ENCODE data around the gene ORM1. TPM values are rescaled to one million over a fixed set of nuclear protein-coding genes. Genes with fewer than 3 reads are reported as not detected.

The ORM1 gene
- total and polyA plus RNA-seq, 4 donors = 1,297 to 69,591 (median 37,095) TPM

- no peak for TF ChIP-seq ATF3 (IDR thresholded peaks at IDR 0.05)
- no peak for TF ChIP-seq TAF1 (conservative IDR thresholded peaks at IDR 0.05)
- TF ChIP-seq FOXA1 (IDR thresholded peaks at IDR 0.05) = no peak
- TF ChIP-seq NR2F2 (IDR thresholded peaks at IDR 0.05) = no peak
- no peak for TF ChIP-seq JUND (IDR thresholded peaks at IDR 0.05)
- no peak for TF ChIP-seq MAX (IDR thresholded peaks at IDR 0.05)
- TF ChIP-seq RAD21 (IDR thresholded peaks at IDR 0.05) = no peak
Measured at GRCh38 chr9:114282507-114282906, 40.4 kb upstream of the ORM1 start (continued).

- H3K9ac ChIP-seq (ENCODE audit: low read depth in 1 of 2, low read length in 2 of 2) = no peak overlapping the region
- TF ChIP-seq ZBTB33 (IDR thresholded peaks at IDR 0.05) (no peak), JUND (IDR thresholded peaks at IDR 0.05) (no peak), RXRA (IDR thresholded peaks at IDR 0.05) (no peak), FOXA2 (IDR thresholded peaks at IDR 0.05) (no peak), FOXA1 (IDR thresholded peaks at IDR 0.05) (no peak), HNF4A (conservative IDR thresholded peaks at IDR 0.05) (no peak), HNF4G (IDR thresholded peaks at IDR 0.05) (no peak)
- H3K36me3 ChIP-seq (ENCODE audit: control insufficient read depth in 4 of 4, insufficient read depth in 3 of 4, low read depth in 1 of 4, low read length in 3 of 4) = peaks cover 5 to 50% (median 21%) of the 10 kb centered on the region in 4 donors
- no peaks in the 10 kb centered on the region for H3K9me3 ChIP-seq (ENCODE audit: control insufficient read depth in 4 of 4, low read length in 3 of 4)
- WGBS = 76% methylated on average over 5 of the region's 5 CpGs
- peaks cover 0 to 4% (median 0%) of the 10 kb centered on the region in 4 donors for H3K4me1 ChIP-seq (ENCODE audit: control insufficient read depth in 4 of 4, insufficient read depth in 4 of 4, low read length in 3 of 4)
- H3K4me3 ChIP-seq (ENCODE audit: low read depth in 1 of 3, low read length in 3 of 3) = no peak overlapping the region
- no peak overlapping the region for H3K27ac ChIP-seq (ENCODE audit: low read depth in 1 of 2, low read length in 2 of 2)
- H3K27me3 ChIP-seq (ENCODE audit: control insufficient read depth in 4 of 4, insufficient read depth in 4 of 4, low read length in 3 of 4) = no peaks in the 10 kb centered on the region
- DNase-seq (ENCODE audit: low spot score) = no peak
Measured at GRCh38 chr9:114282926-114283325, 40.0 kb upstream of the ORM1 start.

GRCh38 chr9:114283551-114284111 lies 39.3 kb upstream of the ORM1 start:
- no peak for DNase-seq (ENCODE audit: low spot score)
- 93% methylated on average over 14 of the region's 14 CpGs for WGBS
- H3K9ac ChIP-seq (ENCODE audit: low read depth in 1 of 2, low read length in 2 of 2) = no peak overlapping the region
- no peak for TF ChIP-seq HNF4G (IDR thresholded peaks at IDR 0.05)
- TF ChIP-seq RXRA (IDR thresholded peaks at IDR 0.05) = no peak
- peaks cover 5 to 49% (median 21%) of the 10 kb centered on the region in 4 donors for H3K36me3 ChIP-seq (ENCODE audit: control insufficient read depth in 4 of 4, insufficient read depth in 3 of 4, low read depth in 1 of 4, low read length in 3 of 4)
- H3K27ac ChIP-seq (ENCODE audit: low read depth in 1 of 2, low read length in 2 of 2) = no peak overlapping the region
- no peak overlapping the region for H3K4me3 ChIP-seq (ENCODE audit: low read depth in 1 of 3, low read length in 3 of 3)
- no peaks in the 10 kb centered on the region for H3K27me3 ChIP-seq (ENCODE audit: control insufficient read depth in 4 of 4, insufficient read depth in 4 of 4, low read length in 3 of 4)
- H3K9me3 ChIP-seq (ENCODE audit: control insufficient read depth in 4 of 4, low read length in 3 of 4) = no peaks in the 10 kb centered on the region
- peaks cover 0 to 4% (median 0%) of the 10 kb centered on the region in 4 donors for H3K4me1 ChIP-seq (ENCODE audit: control insufficient read depth in 4 of 4, insufficient read depth in 4 of 4, low read length in 3 of 4)

- H3K4me1 ChIP-seq (ENCODE audit: control insufficient read depth in 4 of 4, insufficient read depth in 4 of 4, low read length in 3 of 4) = peaks cover 0 to 4% (median 0%) of the 10 kb centered on the region in 4 donors
- 95% methylated on average over 11 of the region's 11 CpGs for WGBS
- no peaks in the 10 kb centered on the region for H3K9me3 ChIP-seq (ENCODE audit: control insufficient read depth in 4 of 4, low read length in 3 of 4)
- H3K36me3 ChIP-seq (ENCODE audit: control insufficient read depth in 4 of 4, insufficient read depth in 3 of 4, low read depth in 1 of 4, low read length in 3 of 4) = peaks cover 5 to 43% (median 19%) of the 10 kb centered on the region in 4 donors
- no peak overlapping the region for H3K27ac ChIP-seq (ENCODE audit: low read depth in 1 of 2, low read length in 2 of 2)
- no peak for DNase-seq (ENCODE audit: low spot score)
- no peak overlapping the region for H3K9ac ChIP-seq (ENCODE audit: low read depth in 1 of 2, low read length in 2 of 2)
- no peak overlapping the region for H3K4me3 ChIP-seq (ENCODE audit: low read depth in 1 of 3, low read length in 3 of 3)
- no peak for TF ChIP-seq MAX (IDR thresholded peaks at IDR 0.05)
- no peak for TF ChIP-seq NR2F2 (IDR thresholded peaks at IDR 0.05)
- no peaks in the 10 kb centered on the region for H3K27me3 ChIP-seq (ENCODE audit: control insufficient read depth in 4 of 4, insufficient read depth in 4 of 4, low read length in 3 of 4)
Measured at GRCh38 chr9:114284316-114285060, 38.4 kb upstream of the ORM1 start.

Measured in liver (tissue), 9 donors.